LNCaP clone FGC (cell line): ENCODE data around the gene PRR29.

Experiments used
- DNase-seq: peaks from one replicate; pipeline ENCODE4 v3.0.0-alpha.2; 2011; ENCODE audit warnings: low read depth
- H3K4me3 ChIP-seq: 2 replicates; pipeline ENCODE4 v1.5.1; 2011; ENCODE audit warnings: mild to moderate bottlenecking, low read depth, low read length, control low read depth
- CTCF ChIP-seq: IDR thresholded peaks from 2 replicates; pipeline ENCODE4 v1.5.1; 2012; ENCODE audit warnings: mild to moderate bottlenecking; ENCODE audit not compliant: control insufficient read depth, insufficient read depth; ENCODE audit errors: extremely low read depth

The PRR29 gene

GRCh38 chr17:64051153-64051552 is 53.0 kb downstream of the PRR29 start:
- H3K4me3 ChIP-seq, result no peak overlapping the region
- TF ChIP-seq CTCF, result no peak

GRCh38 chr17:64053101-64053500 is 55.0 kb downstream of the PRR29 start:
- H3K4me3 ChIP-seq, result no peak overlapping the region
- no peak for DNase-seq
- no peak for TF ChIP-seq CTCF

More at GRCh38 chr17:64051153-64051552, 53.0 kb downstream of the PRR29 start:
- no peak for DNase-seq
